PC-3 (cell line): ENCODE measurements around the gene IDH3G. TPM values are rescaled to one million over a fixed set of nuclear protein-coding genes. Genes with fewer than 3 reads are reported as not detected.

Source experiments
- ATAC-seq: fragments of 200-7000 bp; cut with Tn5 transposase; 2 replicates; pipeline ENCODE4 v1.9.1; 2020; ENCODE audit warnings: mild to moderate bottlenecking, moderate library complexity
- BruUV-seq: library from RNA; stranded (reverse); fragments of 400-500 nt; replicated peaks from 2 replicates; lab custom pipeline; 2021; lab: Mats Ljungman, UMichigan
- CTCF ChIA-PET: fragments of 300-600 bp; sonication (Branson Sonifier 250); formaldehyde crosslinking; loops from one replicate; lab custom pipeline; 2022; ENCODE audit warnings: antibody characterized with exemption; lab: Charles Lee
- POLR2A ChIA-PET: fragments of 300-600 bp; sonication (Branson Sonifier 250); formaldehyde crosslinking; loops from one replicate; lab custom pipeline; 2022; ENCODE audit warnings: antibody characterized with exemption; ENCODE audit not compliant: unreplicated experiment; lab: Charles Lee
- DNase-seq: peaks from one replicate; pipeline ENCODE4 v3.0.0-alpha.2; 2015
- H2AFZ ChIP-seq: fragments of 300-600 bp; sonication (generic); 2 replicates; pipeline ENCODE4 v1.6.0; 2016; ENCODE audit warnings: antibody characterized with exemption, low read length
- H3F3A ChIP-seq: fragments of 300-600 bp; sonication (generic); one replicate; pipeline ENCODE4 v1.6.0; 2017; ENCODE audit warnings: antibody characterized with exemption, low read length, control low read depth, mild to moderate bottlenecking; ENCODE audit not compliant: unreplicated experiment
- H3K27ac ChIP-seq: fragments of 300-600 bp; sonication (generic); 2 replicates; pipeline ENCODE4 v1.5.1; 2016; ENCODE audit warnings: mild to moderate bottlenecking, low read length
- H3K27me3 ChIP-seq: fragments of 300-600 bp; sonication (generic); 2 replicates; pipeline ENCODE4 v1.6.1; 2016; ENCODE audit warnings: low read length, mixed read lengths
- H3K36me3 ChIP-seq: fragments of 300-600 bp; sonication (generic); 2 replicates; pipeline ENCODE4 v1.6.1; 2016; ENCODE audit warnings: low read depth, mixed run types, low read length, mixed read lengths
- H3K4me1 ChIP-seq: fragments of 300-600 bp; sonication (generic); 2 replicates; pipeline ENCODE4 v1.5.1; 2016; ENCODE audit warnings: low read length; ENCODE audit not compliant: insufficient read depth
- H3K4me2 ChIP-seq: fragments of 300-600 bp; sonication (generic); 2 replicates; pipeline ENCODE4 v1.6.0; 2016; ENCODE audit warnings: low read length
- H3K4me3 ChIP-seq: fragments of 300-600 bp; sonication (generic); 2 replicates; pipeline ENCODE4 v1.5.1; 2016; ENCODE audit warnings: mild to moderate bottlenecking, low read length, mixed read lengths
- H3K79me2 ChIP-seq: fragments of 300-600 bp; sonication (generic); 2 replicates; pipeline ENCODE4 v1.6.1; 2017; ENCODE audit warnings: low read length, mixed read lengths
- H3K9ac ChIP-seq: fragments of 300-600 bp; sonication (generic); 2 replicates; pipeline ENCODE4 v1.6.0; 2016; ENCODE audit warnings: mild to moderate bottlenecking, low read length
- H3K9me2 ChIP-seq: fragments of 300-600 bp; sonication (generic); replicated peaks from 2 replicates; pipeline ENCODE4 v1.6.1; 2016; ENCODE audit warnings: mixed run types, low read length, mixed read lengths
- H3K9me3 ChIP-seq: fragments of 300-600 bp; sonication (generic); 2 replicates; pipeline ENCODE4 v1.6.1; 2016; ENCODE audit warnings: low read length, mixed read lengths
- H4K20me1 ChIP-seq: fragments of 300-600 bp; sonication (generic); 2 replicates; pipeline ENCODE4 v1.6.1; 2016; ENCODE audit warnings: low read length, mixed read lengths
- CTCF ChIP-seq: fragments of 300-600 bp; sonication (generic); conservative IDR thresholded peaks from 2 replicates; pipeline ENCODE4 v1.5.1; 2017; ENCODE audit warnings: antibody characterized with exemption, low read depth, mild to moderate bottlenecking, low read length
- EZH2 ChIP-seq: fragments of 300-600 bp; sonication (generic); IDR thresholded peaks from one replicate; pipeline ENCODE4 v1.6.1; 2017; ENCODE audit warnings: antibody characterized with exemption, mild to moderate bottlenecking, low read length; ENCODE audit not compliant: unreplicated experiment
- EZH2phosphoT487 ChIP-seq: fragments of 300-600 bp; sonication (generic); IDR thresholded peaks from 2 replicates; pipeline ENCODE4 v1.6.1; 2018; ENCODE audit warnings: mild to moderate bottlenecking, antibody characterized with exemption, low read length, borderline replicate concordance
- intact Hi-C: fragments of 100-400 bp; cut with micrococcal nuclease; formaldehyde crosslinking; loops from 2 replicates; pipeline ENCODE4 v1.9.0; 2023
- total RNA-seq: library from RNA; depleted of rRNA; stranded (reverse); fragments of >200 nt; gene quantifications from 2 replicates; pipeline ENCODE4 v1.2.3, GENCODE V29; 2014

IDH3G gene
- total RNA-seq, 1 experiment from 2014 or later, result 104 TPM

DNA sequence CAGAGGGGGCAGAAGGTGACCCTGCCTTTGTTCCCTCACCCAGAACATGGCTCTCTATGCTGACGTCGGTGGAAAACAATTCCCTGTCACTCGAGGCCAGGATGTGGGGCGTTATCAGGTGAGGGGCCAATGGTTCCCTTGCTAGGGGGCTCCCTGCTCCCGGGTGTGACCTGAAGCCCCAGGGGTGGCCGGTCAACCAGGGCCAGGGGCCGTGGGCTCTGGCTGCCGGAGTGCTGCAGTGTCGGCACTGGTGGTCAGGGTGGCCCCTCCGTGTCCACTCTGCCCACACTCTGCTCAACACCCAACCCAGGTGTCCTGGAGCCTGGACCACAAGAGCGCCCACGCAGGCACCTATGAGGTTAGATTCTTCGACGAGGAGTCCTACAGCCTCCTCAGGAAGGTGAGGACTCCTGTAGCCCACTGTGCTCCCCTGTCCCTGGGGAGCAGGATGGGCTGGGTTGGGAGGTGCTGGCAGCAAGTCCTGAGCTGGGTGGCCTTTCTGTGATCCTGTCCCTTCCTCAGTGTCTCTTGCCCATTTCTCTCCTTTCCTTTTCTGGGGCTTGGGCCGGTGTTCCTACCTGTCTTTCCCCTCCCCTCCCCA, 3.3 kb upstream of the IDH3G start:
- no peaks in the 10 kb centered on the region for H3F3A ChIP-seq
- peaks cover 18% of the 10 kb centered on the region for H3K4me1 ChIP-seq
- H3K27ac ChIP-seq, result no peak overlapping the region
- no peaks in the 10 kb centered on the region for H3K9me3 ChIP-seq
- no peak overlapping the region for H3K4me3 ChIP-seq
- POLR2A ChIA-PET, result no interaction called here
- ATAC-seq (no peak), DNase-seq (no peak)
- no peak overlapping the region for H2AFZ ChIP-seq
- H3K27me3 ChIP-seq, result no peaks in the 10 kb centered on the region
- intact Hi-C loops, result no loop called here
- no TSS peak for BruUV-seq
- no peak for TF ChIP-seq EZH2phosphoT487
- TF ChIP-seq EZH2, result no peak
- TF ChIP-seq CTCF, result no peak
- H3K9me2 ChIP-seq, result no peaks in the 10 kb centered on the region
- H3K79me2 ChIP-seq, result peaks cover 38% of the 10 kb centered on the region
- no peak overlapping the region for H3K9ac ChIP-seq
- H4K20me1 ChIP-seq, result no peaks in the 10 kb centered on the region
- CTCF ChIA-PET, result no interaction called here
- peaks cover 8% of the 10 kb centered on the region; the same call in 1 of the 2 replicates for H3K36me3 ChIP-seq
- no peak overlapping the region for H3K4me2 ChIP-seq

DNA sequence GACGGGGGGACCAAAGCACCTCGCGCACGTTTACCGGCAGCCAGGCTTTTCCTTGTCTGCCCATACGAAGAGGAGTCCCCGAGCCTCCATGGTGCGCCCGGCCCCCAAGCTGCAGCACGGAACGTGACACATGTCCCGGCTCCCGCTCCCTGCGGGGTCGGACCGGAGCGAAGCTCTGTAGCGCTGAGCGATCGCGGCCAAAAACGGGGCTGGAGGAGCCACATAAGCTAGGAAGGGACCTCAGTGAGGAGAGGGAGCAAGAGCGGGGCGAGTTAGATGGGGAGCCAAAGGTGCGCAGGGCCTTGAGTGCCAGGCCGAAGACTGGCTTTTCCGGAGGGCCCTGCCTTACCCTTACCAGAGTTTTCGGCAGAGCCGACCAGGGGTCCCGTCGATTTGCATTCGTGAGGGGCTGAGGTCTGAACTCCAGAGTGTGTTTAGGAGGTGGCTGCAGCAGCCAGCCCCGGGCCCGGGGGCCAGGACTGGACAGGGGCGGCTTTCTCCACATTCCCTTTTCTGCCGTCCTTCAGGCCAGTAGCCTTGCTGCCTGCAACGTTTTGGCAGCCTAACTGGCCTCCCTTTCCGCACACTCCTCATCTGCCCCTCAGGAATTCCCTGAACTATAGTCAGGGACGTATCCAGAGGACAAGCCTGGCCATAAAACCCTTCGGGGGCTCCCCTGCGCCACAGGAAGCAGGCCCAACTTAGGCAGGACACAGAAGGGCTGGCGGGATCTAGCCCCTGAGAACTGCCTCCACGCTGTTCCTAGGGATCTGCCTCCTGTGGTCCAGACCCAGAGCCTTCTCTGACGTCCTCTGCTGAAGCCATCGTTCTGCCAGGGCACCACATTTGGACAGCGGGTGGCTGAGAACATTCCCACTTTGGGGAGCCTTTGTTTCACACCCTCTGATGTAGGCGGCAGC, 982 bp upstream of the IDH3G start:
- DNase-seq (no peak), ATAC-seq (0 out of 2 replicates have a peak, but pooled peaks have one; percentile 2)
- TF ChIP-seq CTCF (no peak), EZH2 (no peak), EZH2phosphoT487 (no peak)
- Histone ChIP-seq H3K27ac (peak overlapping the region; percentile 64), H3K9me3 (no peaks in the 10 kb centered on the region), H3K27me3 (no peaks in the 10 kb centered on the region), H3K4me2 (peak overlapping the region; percentile 98), H4K20me1 (no peaks in the 10 kb centered on the region), H3K9me2 (no peaks in the 10 kb centered on the region), H3K4me1 (peaks cover 21% of the 10 kb centered on the region), H3K36me3 (peaks cover 8% of the 10 kb centered on the region; the same call in 1 of the 2 replicates), H3K79me2 (peaks cover 61% of the 10 kb centered on the region), H3K9ac (peak overlapping the region; percentile 98), H3F3A (no peaks in the 10 kb centered on the region), H3K4me3 (peak overlapping the region; percentile 90), H2AFZ (peak overlapping the region; percentile 80)
- POLR2A ChIA-PET, result no interaction called here
- TSS peak; percentile 76 for BruUV-seq
- CTCF ChIA-PET, result interaction anchor here (0.6 kb wide), 1 partner anchor 16 kb away, joined by 3 read pairs; no protein-coding TSS in a partner anchor
- intact Hi-C loops, result loop anchor here (2.0 kb wide), 1 partner anchor 30 kb away; the partner anchor contains the start of gene PLXNB3
